ENCODE measurements around the gene CBLC.
"Not testable (repeated sequence)": the region's sequence is repeated elsewhere in the genome, so short reads cannot be mapped to it uniquely, and the experiment has no call there.

Gene CBLC

GRCh38 chr19:44819246-44819832 lies 41.6 kb downstream of the CBLC start:
- DNase-seq (ENCODE audit: low read depth in 2 of 2), result no peak

- no peak for DNase-seq (ENCODE audit: low read depth in 2 of 2)
Measured at GRCh38 chr19:44820648-44821609, 43.2 kb downstream of the CBLC start.

- DNase-seq (ENCODE audit: low read depth in 2 of 2), result no peak
Measured at GRCh38 chr19:44822177-44822576, 44.5 kb downstream of the CBLC start.

- DNase-seq (ENCODE audit: low read depth in 2 of 2), result no peak
Measured at GRCh38 chr19:44822670-44823372, 45.1 kb downstream of the CBLC start.

GRCh38 chr19:44823373-44823698 lies 45.6 kb downstream of the CBLC start:
- DNase-seq (ENCODE audit: low read depth in 2 of 2), result no peak

- DNase-seq (ENCODE audit: low read depth in 2 of 2), result no peak
Measured at GRCh38 chr19:44824761-44825160, 47.1 kb downstream of the CBLC start.

GRCh38 chr19:44832875-44833274 lies 55.2 kb downstream of the CBLC start:
- DNase-seq (ENCODE audit: low read depth in 2 of 2), result not testable (repeated sequence)

GRCh38 chr19:44834399-44834798 lies 56.7 kb downstream of the CBLC start:
- not testable (repeated sequence) for DNase-seq (ENCODE audit: low read depth in 2 of 2)

GRCh38 chr19:44839276-44839675 lies 61.6 kb downstream of the CBLC start:
- DNase-seq (ENCODE audit: low read depth in 2 of 2), result no peak

- DNase-seq (ENCODE audit: low read depth in 2 of 2), result no peak
Measured at GRCh38 chr19:44840811-44841210, 63.1 kb downstream of the CBLC start.

- no peak for DNase-seq (ENCODE audit: low read depth in 2 of 2)
Measured at GRCh38 chr19:44841231-44841630, 63.5 kb downstream of the CBLC start.

- no peak for DNase-seq (ENCODE audit: low read depth in 2 of 2)
Measured at GRCh38 chr19:44845286-44845611, 67.6 kb downstream of the CBLC start.

GRCh38 chr19:44845612-44846454 lies 68.1 kb downstream of the CBLC start, which contains the start of gene NECTIN2:
NECTIN2 (plus strand) TSS chr19:44846297; CDS start chr19:44846526, 229 bp downstream.
- DNase-seq (ENCODE audit: low read depth in 2 of 2), result peak; percentile 97

- DNase-seq (ENCODE audit: low read depth in 2 of 2), result peak in 1 of 2 experiments; percentile 26
Measured at GRCh38 chr19:44846455-44847143, 68.9 kb downstream of the CBLC start.

- DNase-seq (ENCODE audit: low read depth in 2 of 2), result no peak
Measured at GRCh38 chr19:44847144-44848035, 69.7 kb downstream of the CBLC start.

- no peak for DNase-seq (ENCODE audit: low read depth in 2 of 2)
Measured at GRCh38 chr19:44848036-44848811, 70.5 kb downstream of the CBLC start.

GRCh38 chr19:44848812-44849447 lies 71.2 kb downstream of the CBLC start:
- DNase-seq (ENCODE audit: low read depth in 2 of 2), result no peak
